Activated naive CD4-positive, alpha-beta T cell treated with anti-CD3 and anti-CD28 coated beads, Interleukin-2, amount 50 U/mL, for 24 hours (primary cell): ENCODE data around the gene CCNY.
"Not testable (repeated sequence)": the region's sequence is repeated elsewhere in the genome, so short reads cannot be mapped to it uniquely, and the experiment has no call there.

Experiments
- H3K27ac Mint-ChIP-seq: one replicate; pipeline ENCODE4 v1.8.0; 2021; ENCODE audit warnings: mild to moderate bottlenecking, mixed read lengths
- H3K27me3 Mint-ChIP-seq: one replicate; pipeline ENCODE4 v1.8.0; 2021; ENCODE audit warnings: mixed read lengths
- H3K36me3 Mint-ChIP-seq: one replicate; pipeline ENCODE4 v1.8.0; 2021; ENCODE audit warnings: mixed read lengths
- H3K4me1 Mint-ChIP-seq: one replicate; pipeline ENCODE4 v1.8.0; 2021; ENCODE audit warnings: mixed read lengths
- H3K4me3 Mint-ChIP-seq: one replicate; pipeline ENCODE4 v1.8.0; 2021; ENCODE audit warnings: mild to moderate bottlenecking, mixed read lengths
- H3K9me3 Mint-ChIP-seq: one replicate; pipeline ENCODE4 v1.8.0; 2021; ENCODE audit warnings: mixed read lengths

Gene CCNY

GRCh38 chr10:35346248-35346647 lies 9.9 kb downstream of the CCNY start:
- H3K27ac Mint-ChIP-seq, result no peak overlapping the region
- no peak overlapping the region for H3K4me3 Mint-ChIP-seq
- H3K4me1 Mint-ChIP-seq, result peaks cover 82% of the 10 kb centered on the region
- peaks cover 5% of the 10 kb centered on the region for H3K36me3 Mint-ChIP-seq
- H3K27me3 Mint-ChIP-seq, result no peaks in the 10 kb centered on the region
- no peaks in the 10 kb centered on the region for H3K9me3 Mint-ChIP-seq

- H3K9me3 Mint-ChIP-seq, result no peaks in the 10 kb centered on the region
- H3K4me1 Mint-ChIP-seq, result peaks cover 82% of the 10 kb centered on the region
- no peak overlapping the region for H3K4me3 Mint-ChIP-seq
- no peak overlapping the region for H3K27ac Mint-ChIP-seq
- no peaks in the 10 kb centered on the region for H3K27me3 Mint-ChIP-seq
- H3K36me3 Mint-ChIP-seq, result peaks cover 5% of the 10 kb centered on the region
These were observed 10.8 kb downstream of the CCNY start for GRCh38 chr10:35347121-35347562.

- Mint-ChIP-seq H3K36me3 (peaks cover 7% of the 10 kb centered on the region), H3K4me1 (peaks cover 84% of the 10 kb centered on the region), H3K27me3 (no peaks in the 10 kb centered on the region), H3K27ac (peak overlapping the region; percentile 46), H3K9me3 (no peaks in the 10 kb centered on the region), H3K4me3 (no peak overlapping the region)
These were observed 11.7 kb downstream of the CCNY start for GRCh38 chr10:35347899-35348608.

- H3K36me3 Mint-ChIP-seq, result peaks cover 7% of the 10 kb centered on the region
- peak overlapping the region; percentile 46 for H3K27ac Mint-ChIP-seq
- no peaks in the 10 kb centered on the region for H3K27me3 Mint-ChIP-seq
- no peaks in the 10 kb centered on the region for H3K9me3 Mint-ChIP-seq
- peaks cover 87% of the 10 kb centered on the region for H3K4me1 Mint-ChIP-seq
- H3K4me3 Mint-ChIP-seq, result no peak overlapping the region
These were observed 12.5 kb downstream of the CCNY start for GRCh38 chr10:35348609-35349388.

GRCh38 chr10:35349389-35349915 lies 13.1 kb downstream of the CCNY start:
- Mint-ChIP-seq H3K9me3 (no peaks in the 10 kb centered on the region), H3K4me3 (peak overlapping the region; percentile 7), H3K27me3 (no peaks in the 10 kb centered on the region), H3K36me3 (peaks cover 7% of the 10 kb centered on the region), H3K4me1 (peaks cover 88% of the 10 kb centered on the region), H3K27ac (no peak overlapping the region)

GRCh38 chr10:35351021-35351420 lies 14.7 kb downstream of the CCNY start:
- H3K4me1 Mint-ChIP-seq, result peaks cover 92% of the 10 kb centered on the region
- peaks cover 7% of the 10 kb centered on the region for H3K36me3 Mint-ChIP-seq
- H3K27me3 Mint-ChIP-seq, result no peaks in the 10 kb centered on the region
- H3K4me3 Mint-ChIP-seq, result no peak overlapping the region
- no peaks in the 10 kb centered on the region for H3K9me3 Mint-ChIP-seq
- no peak overlapping the region for H3K27ac Mint-ChIP-seq

- Mint-ChIP-seq H3K27ac (peak overlapping the region; percentile 88), H3K4me1 (peaks cover 96% of the 10 kb centered on the region), H3K4me3 (no peak overlapping the region), H3K9me3 (no peaks in the 10 kb centered on the region), H3K27me3 (no peaks in the 10 kb centered on the region), H3K36me3 (peaks cover 7% of the 10 kb centered on the region)
These were observed 15.8 kb downstream of the CCNY start for GRCh38 chr10:35352097-35352496.

- peaks cover 7% of the 10 kb centered on the region for H3K36me3 Mint-ChIP-seq
- H3K4me1 Mint-ChIP-seq, result peaks cover 96% of the 10 kb centered on the region
- H3K4me3 Mint-ChIP-seq, result peak overlapping the region; percentile 27
- no peaks in the 10 kb centered on the region for H3K9me3 Mint-ChIP-seq
- peak overlapping the region; percentile 88 for H3K27ac Mint-ChIP-seq
- H3K27me3 Mint-ChIP-seq, result no peaks in the 10 kb centered on the region
These were observed 16.2 kb downstream of the CCNY start for GRCh38 chr10:35352512-35352911.

GRCh38 chr10:35353395-35353794 lies 17.1 kb downstream of the CCNY start:
- Mint-ChIP-seq H3K27ac (no peak overlapping the region), H3K9me3 (no peaks in the 10 kb centered on the region), H3K36me3 (peaks cover 5% of the 10 kb centered on the region), H3K27me3 (no peaks in the 10 kb centered on the region), H3K4me3 (no peak overlapping the region), H3K4me1 (peaks cover 96% of the 10 kb centered on the region)

GRCh38 chr10:35353805-35354204 lies 17.5 kb downstream of the CCNY start:
- Mint-ChIP-seq H3K9me3 (no peaks in the 10 kb centered on the region), H3K36me3 (peaks cover 5% of the 10 kb centered on the region), H3K27ac (peak overlapping the region; percentile 79), H3K27me3 (no peaks in the 10 kb centered on the region), H3K4me1 (peaks cover 95% of the 10 kb centered on the region), H3K4me3 (no peak overlapping the region)

- not testable (repeated sequence) for H3K9me3 Mint-ChIP-seq, H3K27ac Mint-ChIP-seq, H3K27me3 Mint-ChIP-seq, H3K36me3 Mint-ChIP-seq
- Mint-ChIP-seq H3K4me3 (peak overlapping the region; percentile 9), H3K4me1 (peaks cover 91% of the 10 kb centered on the region)
These were observed 17.9 kb downstream of the CCNY start for GRCh38 chr10:35354257-35354656.

- Mint-ChIP-seq H3K27ac (peak overlapping the region; percentile 98), H3K9me3 (no peaks in the 10 kb centered on the region), H3K27me3 (no peaks in the 10 kb centered on the region), H3K36me3 (peaks cover 9% of the 10 kb centered on the region), H3K4me3 (peak overlapping the region; percentile 81), H3K4me1 (peaks cover 82% of the 10 kb centered on the region)
These were observed 19.8 kb downstream of the CCNY start for GRCh38 chr10:35355971-35356724.

- Mint-ChIP-seq H3K36me3 (peaks cover 9% of the 10 kb centered on the region), H3K27ac (peak overlapping the region; percentile 98), H3K27me3 (no peaks in the 10 kb centered on the region), H3K9me3 (no peaks in the 10 kb centered on the region), H3K4me1 (peaks cover 80% of the 10 kb centered on the region), H3K4me3 (peak overlapping the region; percentile 81)
These were observed 20.4 kb downstream of the CCNY start for GRCh38 chr10:35356725-35357092.

GRCh38 chr10:35359056-35359455 lies 22.7 kb downstream of the CCNY start:
- H3K4me1 Mint-ChIP-seq, result peaks cover 71% of the 10 kb centered on the region
- H3K27ac Mint-ChIP-seq, result no peak overlapping the region
- H3K27me3 Mint-ChIP-seq, result no peaks in the 10 kb centered on the region
- H3K4me3 Mint-ChIP-seq, result no peak overlapping the region
- H3K9me3 Mint-ChIP-seq, result no peaks in the 10 kb centered on the region
- peaks cover 8% of the 10 kb centered on the region for H3K36me3 Mint-ChIP-seq

GRCh38 chr10:35359873-35360272 lies 23.6 kb downstream of the CCNY start:
- Mint-ChIP-seq H3K4me1 (peaks cover 70% of the 10 kb centered on the region), H3K9me3 (no peaks in the 10 kb centered on the region), H3K4me3 (no peak overlapping the region), H3K27me3 (no peaks in the 10 kb centered on the region), H3K36me3 (peaks cover 8% of the 10 kb centered on the region), H3K27ac (no peak overlapping the region)
